NCI-H1694 (cell line): ENCODE measurements around the gene MAP3K7CL.

Source experiments
- DNase-seq: peaks from one replicate; lab custom pipeline; 2025; lab: John Stamatoyannopoulos, UW

The MAP3K7CL gene, protein sequence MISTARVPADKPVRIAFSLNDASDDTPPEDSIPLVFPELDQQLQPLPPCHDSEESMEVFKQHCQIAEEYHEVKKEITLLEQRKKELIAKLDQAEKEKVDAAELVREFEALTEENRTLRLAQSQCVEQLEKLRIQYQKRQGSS

DNA sequence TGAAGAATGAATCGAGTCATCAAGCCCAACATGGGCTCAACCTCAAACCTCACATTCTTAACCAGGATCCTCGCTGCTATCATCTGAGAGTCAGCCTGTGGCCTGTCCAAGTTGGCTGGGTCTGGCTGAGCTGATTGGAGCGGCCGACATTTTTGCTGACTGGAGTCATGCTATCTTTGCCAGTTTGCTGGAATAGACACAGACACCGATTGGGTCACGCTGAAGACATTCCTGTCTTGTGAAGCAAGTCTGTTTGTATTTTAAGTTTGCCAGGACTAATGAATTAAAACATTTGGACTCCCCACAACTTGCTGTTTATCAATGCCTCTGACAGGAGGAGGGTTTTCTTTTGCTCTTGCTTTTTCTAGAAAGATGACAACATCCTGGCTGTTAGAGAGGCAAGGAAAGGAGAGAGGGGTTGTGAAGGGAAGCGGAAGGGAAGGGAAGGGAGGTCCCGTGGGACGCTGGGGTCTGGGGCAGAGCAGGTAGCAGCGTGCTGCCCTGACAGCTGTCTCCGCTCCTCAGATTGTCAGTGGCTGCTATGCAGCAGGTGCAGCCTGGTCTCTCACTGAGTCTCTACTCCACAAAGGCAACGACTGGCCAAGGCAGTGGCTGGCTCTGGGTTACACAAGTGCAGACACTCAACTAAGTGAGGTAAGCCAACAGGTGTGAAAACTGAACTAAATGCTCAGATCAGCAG is at the start of gene MAP3K7CL:
Gene MAP3K7CL, plus strand, starts transcription at position 375 of the 700 bp plus-strand sequence. CDS start 2,701 bp downstream, outside the sequence.
- no peak for DNase-seq

GRCh38 chr21:29082046-29082815 is 48.2 kb upstream of the MAP3K7CL start:
- DNase-seq = no peak

DNA sequence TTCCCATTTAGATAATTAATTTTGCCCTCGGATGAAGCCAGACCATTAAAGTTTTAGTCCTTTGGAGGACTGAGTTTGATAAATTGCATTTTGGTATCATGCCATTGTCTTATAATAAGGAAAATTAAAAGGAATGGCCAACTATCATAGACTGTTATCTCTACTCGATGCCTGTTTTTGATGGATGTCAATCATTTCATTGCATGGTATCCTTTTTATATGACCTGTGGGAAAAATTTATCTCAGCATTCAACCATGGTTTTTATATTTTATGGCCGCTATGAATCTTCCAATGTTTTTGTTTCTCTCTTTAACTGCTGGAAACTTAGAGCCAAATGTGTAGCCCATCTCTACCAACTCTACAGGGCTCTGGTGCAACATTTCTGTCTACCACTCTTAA is 47.1 kb upstream of the MAP3K7CL start:
- no peak for DNase-seq

GRCh38 chr21:29084372-29084771 is 46.1 kb upstream of the MAP3K7CL start:
- no peak for DNase-seq

- DNase-seq = no peak
Observed at GRCh38 chr21:29085106-29085752, 45.2 kb upstream of the MAP3K7CL start.

DNA sequence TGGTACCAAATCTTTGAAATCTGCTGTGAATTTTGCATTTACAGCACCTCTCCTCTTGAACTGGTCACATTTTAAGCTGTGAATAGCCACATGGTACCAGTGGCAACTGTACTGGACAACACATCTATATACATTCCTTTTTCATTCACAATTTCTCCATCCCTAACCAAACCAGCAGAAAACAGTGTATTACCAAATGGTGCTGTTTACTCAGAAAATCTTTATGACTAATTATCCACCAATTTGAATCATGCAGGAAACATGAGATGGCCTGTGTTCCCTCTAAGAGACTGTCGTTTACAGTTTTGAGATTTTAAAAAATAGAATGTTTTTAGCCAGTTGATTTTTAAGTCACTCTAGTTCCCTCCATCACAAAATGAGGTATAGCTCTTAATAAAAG is 39.4 kb upstream of the MAP3K7CL start:
- DNase-seq = no peak

DNA sequence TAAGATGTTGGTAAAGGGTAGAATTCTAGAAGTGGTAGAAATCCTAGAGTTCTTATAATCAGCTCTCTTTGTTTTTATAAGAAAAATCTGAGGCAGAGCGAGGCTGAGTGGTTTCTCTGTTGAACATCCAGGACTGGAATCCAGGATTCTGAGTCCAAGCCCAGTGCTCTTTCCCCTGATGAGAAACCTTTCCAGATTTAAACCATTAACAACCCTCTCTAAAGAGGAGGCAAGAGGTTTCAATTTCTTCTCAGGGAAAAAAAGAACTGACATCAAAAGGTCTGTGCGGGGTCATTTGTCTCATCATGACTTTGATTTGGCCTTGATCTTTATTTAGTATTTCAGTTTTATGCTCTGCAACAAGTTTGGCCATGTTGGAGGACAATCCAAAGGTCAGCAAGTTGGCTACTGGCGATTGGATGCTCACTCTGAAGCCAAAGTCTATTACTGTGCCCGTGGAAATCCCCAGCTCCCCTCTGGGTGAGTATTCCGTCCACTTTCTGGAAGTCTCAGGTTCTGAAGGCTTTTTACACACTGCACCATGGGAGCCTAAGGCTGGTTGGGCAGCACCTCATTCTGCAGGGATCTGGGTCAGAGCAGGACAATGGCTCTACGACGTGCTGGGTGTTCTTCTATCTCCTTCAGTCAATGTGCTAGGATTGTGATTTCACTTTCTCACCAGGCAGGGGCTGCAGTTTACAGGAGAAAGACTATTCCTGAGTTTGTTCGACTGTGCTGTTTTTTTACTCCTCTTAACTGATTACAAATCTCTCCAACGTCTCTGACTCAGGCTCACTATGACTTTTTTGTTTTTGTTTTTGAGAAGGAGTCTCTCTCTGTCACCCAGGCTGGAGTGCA is 38.1 kb upstream of the MAP3K7CL start:
- no peak for DNase-seq

GRCh38 chr21:29096218-29097015 is 34.0 kb upstream of the MAP3K7CL start:
- no peak for DNase-seq

- no peak for DNase-seq
Observed at GRCh38 chr21:29098156-29098555, 32.3 kb upstream of the MAP3K7CL start.

- DNase-seq = no peak
Observed at GRCh38 chr21:29102791-29103257, 27.6 kb upstream of the MAP3K7CL start.

DNA sequence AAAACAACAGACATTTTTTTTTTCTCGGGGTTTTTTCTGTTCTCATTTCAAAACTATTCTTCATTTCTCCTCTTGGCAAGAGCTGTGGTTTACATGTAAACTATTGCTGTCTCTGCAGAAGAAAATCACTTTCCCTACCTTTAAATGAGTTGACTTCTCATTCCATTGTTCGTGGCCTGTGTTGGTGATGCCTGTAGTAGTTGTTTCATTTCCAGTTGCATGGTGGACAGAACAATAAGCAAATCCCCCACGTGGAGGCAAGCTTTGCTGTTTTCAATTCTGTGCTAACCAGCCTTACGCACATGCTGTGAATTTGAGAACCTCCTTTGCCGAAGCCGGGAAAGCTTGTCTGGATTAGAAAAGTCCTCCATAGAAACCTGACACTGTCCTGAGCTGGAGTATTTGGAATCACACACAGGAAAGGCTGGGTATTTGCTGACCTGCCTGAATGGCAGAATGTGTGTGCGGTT is 26.2 kb upstream of the MAP3K7CL start:
- no peak for DNase-seq

DNA sequence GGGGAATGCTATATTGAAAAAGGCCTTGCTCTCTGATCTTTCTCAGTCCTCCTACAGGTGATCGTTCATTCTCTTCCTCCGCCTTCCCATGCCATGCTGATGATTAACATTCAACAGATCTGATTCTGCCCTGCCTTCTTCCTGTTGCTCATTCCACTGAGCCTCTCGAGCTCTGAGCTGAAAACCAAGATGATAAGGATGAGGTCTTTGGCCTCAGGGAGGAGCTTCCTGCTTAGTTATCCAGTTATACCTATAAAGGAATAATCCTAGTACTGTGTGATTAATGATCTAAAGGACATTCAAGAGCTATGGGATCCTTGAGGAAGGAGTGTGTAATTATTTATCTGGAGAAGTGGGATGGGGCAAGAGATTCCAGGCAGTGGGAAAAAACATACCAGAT is 25.2 kb upstream of the MAP3K7CL start:
- no peak for DNase-seq

GRCh38 chr21:29114765-29115500 is 15.5 kb upstream of the MAP3K7CL start:
- no peak for DNase-seq

GRCh38 chr21:29115899-29116298 is 14.5 kb upstream of the MAP3K7CL start:
- DNase-seq = no peak

DNA sequence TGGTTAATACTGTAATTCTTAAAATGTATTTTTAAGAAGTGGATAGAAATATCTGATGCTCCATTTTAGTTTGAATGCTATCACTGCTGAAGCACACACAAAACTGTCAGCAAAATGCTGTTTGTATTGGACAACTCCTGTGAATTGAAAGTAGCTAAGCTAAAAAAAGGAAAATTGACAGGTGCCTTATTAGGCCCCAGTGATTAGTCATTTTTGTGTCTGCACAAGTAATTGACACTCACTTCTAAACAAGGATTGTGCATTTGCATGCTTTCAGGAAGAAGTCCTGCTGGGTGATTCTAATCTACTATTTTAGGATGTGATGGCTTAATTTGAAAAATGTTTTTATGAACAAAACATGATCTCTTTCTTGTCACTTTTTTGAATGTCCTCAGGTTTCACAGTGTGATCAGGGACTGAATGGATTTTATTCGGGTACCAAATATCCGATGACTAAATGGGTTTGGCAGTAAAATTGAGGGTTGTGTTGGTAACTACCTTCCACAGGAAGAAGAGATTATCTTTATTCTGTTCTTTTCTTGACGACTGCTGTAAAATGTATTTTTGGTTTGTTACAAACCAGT is 13.0 kb upstream of the MAP3K7CL start:
- no peak for DNase-seq

DNA sequence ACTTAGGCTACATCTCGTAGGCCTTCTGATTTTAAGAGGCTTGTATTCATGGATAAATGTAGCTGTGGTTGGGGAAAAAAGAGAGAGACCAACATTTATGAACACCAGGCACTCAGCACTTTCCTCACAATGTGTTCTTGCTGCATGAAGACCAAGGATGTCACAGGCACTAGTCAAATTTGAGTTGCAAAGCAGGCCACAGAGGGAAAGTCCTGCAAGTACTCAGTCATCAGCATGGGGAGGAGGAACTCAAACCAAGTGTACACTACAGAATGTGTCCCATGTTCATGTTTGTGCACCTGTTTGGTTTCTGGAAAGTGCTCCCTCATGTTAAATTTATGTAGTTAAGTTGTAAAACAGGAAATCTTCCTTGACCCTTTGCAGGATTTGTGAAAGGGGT is 8.7 kb upstream of the MAP3K7CL start:
- DNase-seq = no peak

DNA sequence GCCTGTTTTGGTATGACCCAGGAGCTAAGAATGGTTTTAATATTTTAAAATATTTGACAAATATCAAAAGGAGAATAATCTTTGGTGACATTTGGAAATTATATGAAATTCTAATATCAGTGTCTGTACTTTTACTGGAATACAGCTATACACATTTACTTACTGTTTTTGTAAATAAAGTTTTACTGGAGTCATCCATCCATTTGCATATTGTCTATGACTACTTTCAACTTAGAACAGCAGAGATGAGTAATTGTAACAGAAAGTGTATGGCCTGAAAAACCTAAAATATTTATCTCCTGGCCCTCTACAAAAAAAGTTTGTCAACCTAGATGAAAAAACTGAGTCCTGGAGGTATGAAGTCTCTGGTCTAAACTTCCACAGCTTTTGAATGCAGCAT is 5.8 kb upstream of the MAP3K7CL start:
- DNase-seq = no peak

DNA sequence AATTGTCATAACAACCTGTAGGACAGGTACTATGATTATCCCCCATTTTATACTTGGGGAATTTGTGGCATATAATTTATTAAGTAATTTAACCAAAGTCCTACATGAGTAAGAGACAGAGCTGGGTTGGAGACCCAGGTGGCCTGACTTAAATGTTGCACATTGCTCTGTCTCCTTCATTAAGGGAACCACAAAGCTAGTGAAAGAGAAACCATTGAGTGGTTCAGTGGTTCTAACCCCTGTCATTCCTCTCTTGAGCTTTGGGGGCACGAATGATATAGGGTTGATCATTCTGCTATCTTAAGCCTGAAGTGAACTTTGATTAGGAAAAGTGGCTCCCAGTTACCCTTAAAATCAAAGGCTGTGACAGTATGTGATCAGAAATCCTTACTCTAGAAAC is 5.3 kb upstream of the MAP3K7CL start:
- no peak for DNase-seq

GRCh38 chr21:29125979-29126378 is 4.5 kb upstream of the MAP3K7CL start:
- DNase-seq = no peak

GRCh38 chr21:29133241-29133640 is 2.8 kb downstream of the MAP3K7CL start:
- no peak for DNase-seq
